Smooth muscle cell (in vitro differentiated cells): Measurements from ENCODE around the gene GNG12. TPM values are rescaled to one million over a fixed set of nuclear protein-coding genes. Genes with fewer than 3 reads are reported as not detected.

Source experiments
- DNase-seq: peaks from one replicate; lab custom pipeline; 2025; ENCODE audit not compliant: unreplicated experiment; lab: John Stamatoyannopoulos, UW
- H2AFZ ChIP-seq: fragments of 200-600 bp; sonication (generic); 2 replicates; pipeline ENCODE4 v1.6.0; 2016; ENCODE audit warnings: antibody characterized with exemption, low read depth, mild to moderate bottlenecking
- H3F3A ChIP-seq: fragments of 200-600 bp; sonication (generic); 2 replicates; pipeline ENCODE4 v1.6.0; 2017; ENCODE audit warnings: antibody characterized with exemption, low read depth
- H3K27ac ChIP-seq: fragments of 200-600 bp; sonication (generic); 2 replicates; pipeline ENCODE4 v1.5.1; 2016; ENCODE audit warnings: low read depth, mild to moderate bottlenecking
- H3K27me3 ChIP-seq: fragments of 200-600 bp; sonication (generic); 2 replicates; pipeline ENCODE4 v1.6.1; 2016; ENCODE audit warnings: low read depth, mild to moderate bottlenecking
- H3K36me3 ChIP-seq: fragments of 200-600 bp; sonication (generic); 2 replicates; pipeline ENCODE4 v1.5.1; 2016; ENCODE audit warnings: low read depth
- H3K4me1 ChIP-seq: fragments of 200-600 bp; sonication (generic); 2 replicates; pipeline ENCODE4 v1.5.1; 2016; ENCODE audit warnings: low read depth
- H3K4me2 ChIP-seq: fragments of 200-600 bp; sonication (generic); 2 replicates; pipeline ENCODE4 v1.6.0; 2016; ENCODE audit warnings: mild to moderate bottlenecking
- H3K4me3 ChIP-seq: fragments of 200-600 bp; sonication (generic); 2 replicates; pipeline ENCODE4 v1.5.1; 2016; ENCODE audit warnings: mild to moderate bottlenecking
- H3K79me2 ChIP-seq: fragments of 200-600 bp; sonication (generic); 2 replicates; pipeline ENCODE4 v1.6.0; 2016; ENCODE audit warnings: low read depth, mild to moderate bottlenecking
- H3K9ac ChIP-seq: fragments of 200-600 bp; sonication (generic); 2 replicates; pipeline ENCODE4 v1.6.0; 2016; ENCODE audit warnings: low read depth
- H3K9me3 ChIP-seq: fragments of 200-600 bp; sonication (generic); replicated peaks from 2 replicates; pipeline ENCODE4 v1.5.1; 2016; ENCODE audit warnings: low read depth
- H4K20me1 ChIP-seq: fragments of 200-600 bp; sonication (generic); 2 replicates; pipeline ENCODE4 v1.6.0; 2016; ENCODE audit warnings: low read depth
- CTCF ChIP-seq: fragments of 200-600 bp; sonication (generic); IDR thresholded peaks from 2 replicates; pipeline ENCODE4 v1.5.1; 2017; ENCODE audit warnings: borderline replicate concordance, mild to moderate bottlenecking, antibody characterized with exemption; ENCODE audit not compliant: insufficient read depth, poor library complexity, severe bottlenecking
- WGBS: methylation state at CpG from one replicate; pipeline ENCODE4 v1.1.7; 2016; ENCODE audit warnings: low lambda C conversion rate; 5-methylcytosine and 5-hydroxymethylcytosine counted together
- polyA plus RNA-seq: library from polyadenylated mRNA; unstranded; fragments of >200 nt; fragmentation: Nextera tagmentation; extraction: Ambion mirVana; gene quantifications from 2 replicates; pipeline ENCODE4 v1.2.1, GENCODE V29; 2016
- total RNA-seq: library from RNA; depleted of rRNA; stranded (reverse); fragments of >200 nt; gene quantifications from 2 replicates; pipeline ENCODE4 v1.2.3, GENCODE V29; 2014

Gene GNG12
- total and polyA plus RNA-seq, 2 experiments from 2014 or later, result 54.6 to 86.6 TPM

- Histone ChIP-seq H3K9me3 (no peaks in the 10 kb centered on the region), H3K9ac (no peak overlapping the region), H4K20me1 (peaks cover 5% of the 10 kb centered on the region), H3K27ac (peak overlapping the region; percentile 29), H3K79me2 (no peaks in the 10 kb centered on the region), H2AFZ (no peak overlapping the region), H3K36me3 (no peaks in the 10 kb centered on the region), H3K4me3 (no peak overlapping the region), H3K4me1 (peaks cover 6% of the 10 kb centered on the region), H3F3A (no peaks in the 10 kb centered on the region), H3K27me3 (no peaks in the 10 kb centered on the region), H3K4me2 (no peak overlapping the region)
- WGBS, result 68% methylated on average over 2 of the region's 2 CpGs
- no peak for TF ChIP-seq CTCF
- DNase-seq, result no peak
Measured at GRCh38 chr1:67721650-67722291, 111.5 kb downstream of the GNG12 start.

- H3K27ac ChIP-seq, result no peak overlapping the region
- no peak for TF ChIP-seq CTCF
- no peaks in the 10 kb centered on the region for H3K36me3 ChIP-seq
- H2AFZ ChIP-seq, result no peak overlapping the region
- H3K4me3 ChIP-seq, result no peak overlapping the region
- H3K4me1 ChIP-seq, result peaks cover 6% of the 10 kb centered on the region
- H3K9me3 ChIP-seq, result no peaks in the 10 kb centered on the region
- no peaks in the 10 kb centered on the region for H3K27me3 ChIP-seq
- WGBS, result 63% methylated on average over 4 of the region's 4 CpGs
- H3K9ac ChIP-seq, result no peak overlapping the region
- peaks cover 5% of the 10 kb centered on the region for H4K20me1 ChIP-seq
- no peaks in the 10 kb centered on the region for H3K79me2 ChIP-seq
- no peaks in the 10 kb centered on the region for H3F3A ChIP-seq
- DNase-seq, result no peak
- H3K4me2 ChIP-seq, result no peak overlapping the region
Measured at GRCh38 chr1:67721112-67721511, 112.2 kb downstream of the GNG12 start.

- H3K9me3 ChIP-seq, result no peaks in the 10 kb centered on the region
- no peaks in the 10 kb centered on the region for H3K27me3 ChIP-seq
- no peak for TF ChIP-seq CTCF
- peaks cover 5% of the 10 kb centered on the region for H4K20me1 ChIP-seq
- no peak overlapping the region for H3K4me2 ChIP-seq
- H3K79me2 ChIP-seq, result no peaks in the 10 kb centered on the region
- H3K27ac ChIP-seq, result no peak overlapping the region
- no peak for DNase-seq
- no peaks in the 10 kb centered on the region for H3K36me3 ChIP-seq
- WGBS, result 98% methylated on average over 6 of the region's 6 CpGs
- H3K4me3 ChIP-seq, result no peak overlapping the region
- no peak overlapping the region for H2AFZ ChIP-seq
- H3F3A ChIP-seq, result no peaks in the 10 kb centered on the region
- no peak overlapping the region for H3K9ac ChIP-seq
- H3K4me1 ChIP-seq, result peaks cover 6% of the 10 kb centered on the region
Measured at GRCh38 chr1:67719329-67720196, 113.7 kb downstream of the GNG12 start.
